GM12891 (cell line): ENCODE measurements around the gene HSD17B8.

Source experiments
- POLR2A ChIP-seq: IDR thresholded peaks from 2 replicates; pipeline ENCODE4 v1.6.1; 2011; ENCODE audit warnings: low read depth, low read length, control low read depth
- POLR2AphosphoS5 ChIP-seq: IDR thresholded peaks from 2 replicates; pipeline ENCODE4 v1.6.1; 2011; ENCODE audit warnings: low read depth, low read length, control low read depth
- TAF1 ChIP-seq: IDR thresholded peaks from 2 replicates; pipeline ENCODE4 v1.6.1; 2011; ENCODE audit warnings: low read depth, low read length, control low read depth

GRCh38 chr6:33160096-33160495 lies 44.4 kb upstream of the HSD17B8 start:
- TF ChIP-seq POLR2A (no peak), POLR2AphosphoS5 (no peak), TAF1 (no peak)
